GM12878 (cell line): Measurements from ENCODE around the gene FIGLA. TPM values are rescaled to one million over a fixed set of nuclear protein-coding genes. Genes with fewer than 3 reads are reported as not detected.

Experiments
- ATAC-seq: fragments of 200-7000 bp; cut with Tn5 transposase; 3 replicates; pipeline ENCODE4 v1.9.1; 2020; ENCODE audit warnings: mild to moderate bottlenecking, moderate library complexity
- BruUV-seq: library from RNA; stranded (reverse); fragments of 400-500 nt; replicated peaks from 2 replicates; lab custom pipeline; 2021; lab: Mats Ljungman, UMichigan
- CTCF ChIA-PET: fragments of 300-600 bp; sonication (Branson Sonifier 250); formaldehyde crosslinking; extraction: SDS; loops from one replicate; lab custom pipeline; 2021; ENCODE audit warnings: inconsistent platforms; lab: Yijun Ruan, JAX
- POLR2A ChIA-PET: fragments of 350-600 bp; formaldehyde crosslinking; extraction: SDS; loops from one replicate; lab custom pipeline; 2021; ENCODE audit warnings: inconsistent platforms; lab: Charles Lee
- RAD21 ChIA-PET: fragments of 300-600 bp; sonication (Branson Sonifier 250); formaldehyde crosslinking; loops from one replicate; lab custom pipeline; 2023; ENCODE audit warnings: antibody characterized with exemption; ENCODE audit not compliant: unreplicated experiment; lab: Charles Lee
- SMC1A ChIA-PET: fragments of 300-600 bp; sonication (Branson Sonifier 250); formaldehyde crosslinking; loops from one replicate; lab custom pipeline; 2023; ENCODE audit not compliant: unreplicated experiment, uncharacterized antibody; lab: Charles Lee
- DNase-seq: peaks from one replicate; pipeline ENCODE4 v3.0.0-alpha.2; 2011; ENCODE audit warnings: low read depth, low spot score
- FAIRE-seq: peaks from 3 replicates; lab custom pipeline; 2011; peaks lifted over from hg19 to GRCh38; lab: Jason Lieb, UNC
- H2AFZ ChIP-seq: 2 replicates; pipeline ENCODE4 v1.6.0; 2011; ENCODE audit warnings: low read depth, low read length, control low read depth; ENCODE audit not compliant: control insufficient read depth
- H3K27ac ChIP-seq: 2 replicates; pipeline ENCODE4 v1.5.1; 2011; ENCODE audit warnings: control low read depth; ENCODE audit not compliant: control insufficient read depth, insufficient read depth
- H3K27me3 ChIP-seq, 2 experiments: replicated peaks in 1 of 2; 2 replicates each; pipeline versions ENCODE4 v1.6.0 to v1.6.1; 2011; ENCODE audit warnings: low read length in 1 of 2; ENCODE audit not compliant: control insufficient read depth in 2 of 2, insufficient read depth in 2 of 2
- H3K36me3 ChIP-seq, 2 experiments: 2 replicates each; pipeline ENCODE4 v1.5.1; 2011; ENCODE audit warnings: low read length in 1 of 2; ENCODE audit not compliant: control insufficient read depth in 2 of 2, insufficient read depth in 2 of 2
- H3K4me1 ChIP-seq: 2 replicates; pipeline ENCODE4 v1.6.1; 2011; ENCODE audit warnings: mild to moderate bottlenecking, low read length, moderate library complexity, mixed read lengths; ENCODE audit not compliant: control insufficient read depth, insufficient read depth
- H3K4me2 ChIP-seq: 2 replicates; pipeline ENCODE4 v1.6.0; 2011; ENCODE audit warnings: control low read depth; ENCODE audit not compliant: control insufficient read depth, insufficient read depth
- H3K4me3 ChIP-seq: fragments of 200-600 bp; sonication (generic); 2 replicates; pipeline ENCODE4 v1.5.1; 2016
- H3K79me2 ChIP-seq: 2 replicates; pipeline ENCODE4 v1.6.0; 2011; ENCODE audit warnings: low read length; ENCODE audit not compliant: control insufficient read depth, insufficient read depth
- H3K9ac ChIP-seq: 2 replicates; pipeline ENCODE4 v1.8.0; 2011; ENCODE audit warnings: low read length, control low read depth, mixed read lengths; ENCODE audit not compliant: control insufficient read depth, insufficient read depth
- H3K9me3 ChIP-seq: replicated peaks from 3 replicates; pipeline ENCODE4 v1.5.1; 2011; ENCODE audit warnings: mild to moderate bottlenecking, low read length; ENCODE audit not compliant: control insufficient read depth, insufficient read depth
- H4K20me1 ChIP-seq: 2 replicates; pipeline ENCODE4 v1.6.0; 2011; ENCODE audit not compliant: control insufficient read depth, insufficient read depth
- CHD2 ChIP-seq: IDR thresholded peaks from 2 replicates; pipeline ENCODE4 v1.6.1; 2011; ENCODE audit warnings: low read depth, low read length, improper control_type of control experiment, borderline replicate concordance
- EZH2 ChIP-seq: IDR thresholded peaks from 2 replicates; pipeline ENCODE4 v1.6.1; 2012; ENCODE audit warnings: low read depth, mild to moderate bottlenecking, control low read depth, inconsistent platforms, low read length, borderline replicate concordance; ENCODE audit not compliant: control insufficient read depth
- NFYB ChIP-seq: IDR thresholded peaks from 2 replicates; pipeline ENCODE4 v1.6.1; 2011; ENCODE audit warnings: low read depth, mild to moderate bottlenecking, low read length, improper control_type of control experiment, moderate library complexity; ENCODE audit not compliant: insufficient read depth
- RAD21 ChIP-seq: IDR thresholded peaks from 2 replicates; pipeline ENCODE4 v1.6.1; 2011; ENCODE audit warnings: mild to moderate bottlenecking, low read depth, low read length, moderate library complexity; ENCODE audit not compliant: insufficient read depth
- SMC3 ChIP-seq: IDR thresholded peaks from 2 replicates; pipeline ENCODE4 v1.6.1; 2011; ENCODE audit warnings: low read length, improper control_type of control experiment, borderline replicate concordance
- SUZ12 ChIP-seq: fragments of 200-600 bp; sonication (generic); IDR thresholded peaks from one replicate; pipeline ENCODE4 v1.6.1; 2018; ENCODE audit warnings: antibody characterized with exemption, mild to moderate bottlenecking; ENCODE audit not compliant: unreplicated experiment
- WGBS: methylation state at CpG from one replicate; pipeline ENCODE4 v1.1.6; 2016; ENCODE audit warnings: low lambda C conversion rate; ENCODE audit not compliant: insufficient replicate concordance, insufficient coverage; ENCODE audit errors: missing lambda C conversion rate; 5-methylcytosine and 5-hydroxymethylcytosine counted together
- in situ Hi-C: fragments of 300-500 bp; cut with MboI; formaldehyde crosslinking; loops from 9 replicates; pipeline ENCODE4 v1.14.3; 2018; ENCODE audit warnings: mixed read lengths
- intact Hi-C: fragments of 100-400 bp; cut with micrococcal nuclease; formaldehyde crosslinking; loops from one replicate; pipeline ENCODE4 v1.14.2; 2022; ENCODE audit not compliant: unreplicated experiment
- polyA plus RNA-seq, 11 experiments: library from polyadenylated mRNA; depleted of rRNA in 4 of 11; unstranded in 6 of 11; stranded (reverse) in 5 of 11; fragments of >200 nt; fragmentation: Nextera tagmentation in 4 of 11; fragmentation: Illumina TruSeq in 1 of 11; extraction: Ambion mirVana in 4 of 11; extraction: Trizol in 1 of 11; gene quantifications; 1 replicate in 1 of 11; 2 replicates in 10 of 11; pipeline versions ENCODE4 v1.2.1 to v1.2.3, GENCODE V29; 2011 to 2016; ENCODE audit warnings: inconsistent platforms in 2 of 11, missing spikeins in 2 of 11, low read depth in 1 of 11
- total RNA-seq, 4 experiments: library from RNA; depleted of rRNA in 3 of 4; stranded (reverse); fragments of >200 nt in 3 of 4; fragmentation: Illumina TruSeq in 1 of 4; extraction: Trizol in 1 of 4; gene quantifications; 2 replicates each; pipeline versions ENCODE4 v1.2.1 to v1.2.3, GENCODE V29; 2013 to 2021
- TF ChIP-seq, protein P1 (sequence below): fragments of 450-650 bp; formaldehyde crosslinking; IDR thresholded peaks from 2 replicates; pipeline ENCODE4 v1.5.0; 2022; ENCODE audit warnings: mild to moderate bottlenecking, missing genetic modification characterization
- TF ChIP-seq, protein P2 (sequence below): IDR thresholded peaks from 2 replicates; pipeline ENCODE4 v1.6.1; 2012; ENCODE audit warnings: improper control_type of control experiment, low read depth, low read length; ENCODE audit not compliant: insufficient replicate concordance
- TF ChIP-seq, protein P3 (sequence below), 3 experiments: IDR thresholded peaks in 2 of 3; conservative IDR thresholded peaks in 1 of 3; 2 replicates each; pipeline ENCODE4 v1.5.1; 2011; ENCODE audit warnings: low read depth in 3 of 3, low read length in 3 of 3, mild to moderate bottlenecking in 3 of 3, control low read depth in 2 of 3, moderate library complexity in 2 of 3, inconsistent platforms in 1 of 3, mixed read lengths in 1 of 3; ENCODE audit not compliant: control insufficient read depth in 2 of 3, insufficient read depth in 1 of 3; ENCODE audit errors: extremely low read depth in 1 of 3

FIGLA gene
- total and polyA plus RNA-seq, 10 of the 15 experiments (the other 5 are each of a cell fraction or from before 2014, with no cell fraction given) = not detected

DNA sequence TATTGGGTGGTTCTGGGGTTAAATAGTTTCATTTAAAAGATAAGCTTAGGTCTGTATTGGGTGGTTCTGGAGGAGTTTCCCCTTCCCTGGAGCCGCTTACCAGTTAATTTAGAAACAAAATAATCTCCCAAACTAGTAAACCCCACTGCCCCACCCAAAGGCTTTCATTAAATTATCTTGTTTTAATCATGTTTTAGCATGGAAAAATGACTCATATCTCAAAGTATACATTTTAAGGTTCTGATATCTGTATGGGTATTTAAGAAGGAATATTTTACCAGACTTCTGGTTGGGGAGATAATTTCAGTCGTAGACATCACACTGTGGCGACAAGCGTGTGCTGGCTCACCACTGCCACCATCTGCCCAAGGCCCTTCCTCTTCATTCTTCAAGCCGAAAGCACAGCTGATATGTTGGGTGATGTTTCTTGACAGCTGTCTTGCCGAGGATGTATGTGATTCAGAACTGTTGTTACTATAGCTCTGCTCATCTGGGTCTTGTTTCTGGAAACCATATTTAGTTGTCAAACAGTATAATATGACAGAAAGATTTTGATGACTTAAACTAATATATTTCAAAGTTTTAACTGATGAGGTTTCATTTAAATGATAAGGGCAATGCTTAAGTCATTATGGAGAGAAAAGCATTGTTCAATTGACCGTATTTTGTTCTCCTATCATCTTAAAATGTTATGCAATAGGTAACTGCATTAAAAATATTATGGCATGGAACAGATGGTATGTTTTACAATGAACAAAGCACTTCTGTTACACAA, 5.1 kb downstream of the FIGLA start:
- no peaks in the 10 kb centered on the region for H3K36me3 ChIP-seq
- in situ Hi-C loops (no loop called here), intact Hi-C loops (loop anchor here (2.0 to 10.0 kb wide), 2 partner anchors 101 to 129 kb away; no protein-coding TSS in a partner anchor)
- H3K4me3 ChIP-seq = no peak overlapping the region
- ChIA-PET SMC1A (interaction anchor here (0.6 to 1.0 kb wide), 3 partner anchors 29 to 330 kb away, joined by 3 read pairs; no protein-coding TSS in a partner anchor), POLR2A (no interaction called here), CTCF (interaction anchor here (1.4 kb wide), 1 partner anchor 96 kb away, joined by 4 read pairs; no protein-coding TSS in a partner anchor), RAD21 (interaction anchor here (1.5 kb wide), 1 partner anchor 481 kb away, joined by 4 read pairs; no protein-coding TSS in a partner anchor)
- TF ChIP-seq NFYB (no peak), SUZ12 (no peak), EZH2 (no peak), CHD2 (no peak), SMC3 (peak; percentile 41; the same call in 1 of the 2 replicates), RAD21 (peak; percentile 44; the same call in 1 of the 2 replicates)
- TF ChIP-seq, protein P1, sequence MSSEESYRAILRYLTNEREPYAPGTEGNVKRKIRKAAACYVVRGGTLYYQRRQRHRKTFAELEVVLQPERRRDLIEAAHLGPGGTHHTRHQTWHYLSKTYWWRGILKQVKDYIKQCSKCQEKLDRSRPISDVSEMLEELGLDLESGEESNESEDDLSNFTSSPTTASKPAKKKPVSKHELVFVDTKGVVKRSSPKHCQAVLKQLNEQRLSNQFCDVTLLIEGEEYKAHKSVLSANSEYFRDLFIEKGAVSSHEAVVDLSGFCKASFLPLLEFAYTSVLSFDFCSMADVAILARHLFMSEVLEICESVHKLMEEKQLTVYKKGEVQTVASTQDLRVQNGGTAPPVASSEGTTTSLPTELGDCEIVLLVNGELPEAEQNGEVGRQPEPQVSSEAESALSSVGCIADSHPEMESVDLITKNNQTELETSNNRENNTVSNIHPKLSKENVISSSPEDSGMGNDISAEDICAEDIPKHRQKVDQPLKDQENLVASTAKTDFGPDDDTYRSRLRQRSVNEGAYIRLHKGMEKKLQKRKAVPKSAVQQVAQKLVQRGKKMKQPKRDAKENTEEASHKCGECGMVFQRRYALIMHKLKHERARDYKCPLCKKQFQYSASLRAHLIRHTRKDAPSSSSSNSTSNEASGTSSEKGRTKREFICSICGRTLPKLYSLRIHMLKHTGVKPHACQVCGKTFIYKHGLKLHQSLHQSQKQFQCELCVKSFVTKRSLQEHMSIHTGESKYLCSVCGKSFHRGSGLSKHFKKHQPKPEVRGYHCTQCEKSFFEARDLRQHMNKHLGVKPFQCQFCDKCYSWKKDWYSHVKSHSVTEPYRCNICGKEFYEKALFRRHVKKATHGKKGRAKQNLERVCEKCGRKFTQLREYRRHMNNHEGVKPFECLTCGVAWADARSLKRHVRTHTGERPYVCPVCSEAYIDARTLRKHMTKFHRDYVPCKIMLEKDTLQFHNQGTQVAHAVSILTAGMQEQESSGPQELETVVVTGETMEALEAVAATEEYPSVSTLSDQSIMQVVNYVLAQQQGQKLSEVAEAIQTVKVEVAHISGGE (CRISPR knock-in tag) = no peak
- TF ChIP-seq, protein P2, sequence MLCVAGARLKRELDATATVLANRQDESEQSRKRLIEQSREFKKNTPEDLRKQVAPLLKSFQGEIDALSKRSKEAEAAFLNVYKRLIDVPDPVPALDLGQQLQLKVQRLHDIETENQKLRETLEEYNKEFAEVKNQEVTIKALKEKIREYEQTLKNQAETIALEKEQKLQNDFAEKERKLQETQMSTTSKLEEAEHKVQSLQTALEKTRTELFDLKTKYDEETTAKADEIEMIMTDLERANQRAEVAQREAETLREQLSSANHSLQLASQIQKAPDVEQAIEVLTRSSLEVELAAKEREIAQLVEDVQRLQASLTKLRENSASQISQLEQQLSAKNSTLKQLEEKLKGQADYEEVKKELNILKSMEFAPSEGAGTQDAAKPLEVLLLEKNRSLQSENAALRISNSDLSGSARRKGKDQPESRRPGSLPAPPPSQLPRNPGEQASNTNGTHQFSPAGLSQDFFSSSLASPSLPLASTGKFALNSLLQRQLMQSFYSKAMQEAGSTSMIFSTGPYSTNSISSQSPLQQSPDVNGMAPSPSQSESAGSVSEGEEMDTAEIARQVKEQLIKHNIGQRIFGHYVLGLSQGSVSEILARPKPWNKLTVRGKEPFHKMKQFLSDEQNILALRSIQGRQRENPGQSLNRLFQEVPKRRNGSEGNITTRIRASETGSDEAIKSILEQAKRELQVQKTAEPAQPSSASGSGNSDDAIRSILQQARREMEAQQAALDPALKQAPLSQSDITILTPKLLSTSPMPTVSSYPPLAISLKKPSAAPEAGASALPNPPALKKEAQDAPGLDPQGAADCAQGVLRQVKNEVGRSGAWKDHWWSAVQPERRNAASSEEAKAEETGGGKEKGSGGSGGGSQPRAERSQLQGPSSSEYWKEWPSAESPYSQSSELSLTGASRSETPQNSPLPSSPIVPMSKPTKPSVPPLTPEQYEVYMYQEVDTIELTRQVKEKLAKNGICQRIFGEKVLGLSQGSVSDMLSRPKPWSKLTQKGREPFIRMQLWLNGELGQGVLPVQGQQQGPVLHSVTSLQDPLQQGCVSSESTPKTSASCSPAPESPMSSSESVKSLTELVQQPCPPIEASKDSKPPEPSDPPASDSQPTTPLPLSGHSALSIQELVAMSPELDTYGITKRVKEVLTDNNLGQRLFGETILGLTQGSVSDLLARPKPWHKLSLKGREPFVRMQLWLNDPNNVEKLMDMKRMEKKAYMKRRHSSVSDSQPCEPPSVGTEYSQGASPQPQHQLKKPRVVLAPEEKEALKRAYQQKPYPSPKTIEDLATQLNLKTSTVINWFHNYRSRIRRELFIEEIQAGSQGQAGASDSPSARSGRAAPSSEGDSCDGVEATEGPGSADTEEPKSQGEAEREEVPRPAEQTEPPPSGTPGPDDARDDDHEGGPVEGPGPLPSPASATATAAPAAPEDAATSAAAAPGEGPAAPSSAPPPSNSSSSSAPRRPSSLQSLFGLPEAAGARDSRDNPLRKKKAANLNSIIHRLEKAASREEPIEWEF = no peak
- TF ChIP-seq, protein P3, sequence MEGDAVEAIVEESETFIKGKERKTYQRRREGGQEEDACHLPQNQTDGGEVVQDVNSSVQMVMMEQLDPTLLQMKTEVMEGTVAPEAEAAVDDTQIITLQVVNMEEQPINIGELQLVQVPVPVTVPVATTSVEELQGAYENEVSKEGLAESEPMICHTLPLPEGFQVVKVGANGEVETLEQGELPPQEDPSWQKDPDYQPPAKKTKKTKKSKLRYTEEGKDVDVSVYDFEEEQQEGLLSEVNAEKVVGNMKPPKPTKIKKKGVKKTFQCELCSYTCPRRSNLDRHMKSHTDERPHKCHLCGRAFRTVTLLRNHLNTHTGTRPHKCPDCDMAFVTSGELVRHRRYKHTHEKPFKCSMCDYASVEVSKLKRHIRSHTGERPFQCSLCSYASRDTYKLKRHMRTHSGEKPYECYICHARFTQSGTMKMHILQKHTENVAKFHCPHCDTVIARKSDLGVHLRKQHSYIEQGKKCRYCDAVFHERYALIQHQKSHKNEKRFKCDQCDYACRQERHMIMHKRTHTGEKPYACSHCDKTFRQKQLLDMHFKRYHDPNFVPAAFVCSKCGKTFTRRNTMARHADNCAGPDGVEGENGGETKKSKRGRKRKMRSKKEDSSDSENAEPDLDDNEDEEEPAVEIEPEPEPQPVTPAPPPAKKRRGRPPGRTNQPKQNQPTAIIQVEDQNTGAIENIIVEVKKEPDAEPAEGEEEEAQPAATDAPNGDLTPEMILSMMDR (IDR thresholded peaks at IDR 0.05 in 2 of 3, conservative IDR thresholded peaks at IDR 0.05 in 1 of 3; ENCODE audit: control insufficient read depth in 2 of 3, extremely low read depth in 1 of 3, insufficient read depth in 1 of 3, low read depth in 3 of 3, low read length in 3 of 3) = peak; percentile 41 to 58 (median 42); a peak in 5 of 6 replicates
- H3K4me2 ChIP-seq = no peak overlapping the region
- no peaks in the 10 kb centered on the region for H3K4me1 ChIP-seq
- BruUV-seq = no TSS peak
- FAIRE-seq (peak; percentile 41), ATAC-seq (peak; percentile 72), DNase-seq (no peak)
- H4K20me1 ChIP-seq = no peaks in the 10 kb centered on the region
- no peaks in the 10 kb centered on the region for H3K79me2 ChIP-seq
- H3K9ac ChIP-seq = no peak overlapping the region
- H3K27me3 ChIP-seq = peaks cover 3 to 10% of the 10 kb centered on the region in 2 experiments; a peak in 3 of 4 replicates
- H2AFZ ChIP-seq = no peak overlapping the region
- WGBS = 5% methylated on average over 7 of the region's 7 CpGs
- no peaks in the 10 kb centered on the region for H3K9me3 ChIP-seq
- H3K27ac ChIP-seq = no peak overlapping the region
